Measurements from ENCODE around the gene VMAC.
A peak's percentile ranks its signal among the peaks of the same experiment; 100 is the strongest.
"Not testable (repeated sequence)": the region's sequence is repeated elsewhere in the genome, so short reads cannot be mapped to it uniquely, and the experiment has no call there.

VMAC gene, protein sequence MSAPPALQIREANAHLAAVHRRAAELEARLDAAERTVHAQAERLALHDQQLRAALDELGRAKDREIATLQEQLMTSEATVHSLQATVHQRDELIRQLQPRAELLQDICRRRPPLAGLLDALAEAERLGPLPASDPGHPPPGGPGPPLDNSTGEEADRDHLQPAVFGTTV

DNA sequence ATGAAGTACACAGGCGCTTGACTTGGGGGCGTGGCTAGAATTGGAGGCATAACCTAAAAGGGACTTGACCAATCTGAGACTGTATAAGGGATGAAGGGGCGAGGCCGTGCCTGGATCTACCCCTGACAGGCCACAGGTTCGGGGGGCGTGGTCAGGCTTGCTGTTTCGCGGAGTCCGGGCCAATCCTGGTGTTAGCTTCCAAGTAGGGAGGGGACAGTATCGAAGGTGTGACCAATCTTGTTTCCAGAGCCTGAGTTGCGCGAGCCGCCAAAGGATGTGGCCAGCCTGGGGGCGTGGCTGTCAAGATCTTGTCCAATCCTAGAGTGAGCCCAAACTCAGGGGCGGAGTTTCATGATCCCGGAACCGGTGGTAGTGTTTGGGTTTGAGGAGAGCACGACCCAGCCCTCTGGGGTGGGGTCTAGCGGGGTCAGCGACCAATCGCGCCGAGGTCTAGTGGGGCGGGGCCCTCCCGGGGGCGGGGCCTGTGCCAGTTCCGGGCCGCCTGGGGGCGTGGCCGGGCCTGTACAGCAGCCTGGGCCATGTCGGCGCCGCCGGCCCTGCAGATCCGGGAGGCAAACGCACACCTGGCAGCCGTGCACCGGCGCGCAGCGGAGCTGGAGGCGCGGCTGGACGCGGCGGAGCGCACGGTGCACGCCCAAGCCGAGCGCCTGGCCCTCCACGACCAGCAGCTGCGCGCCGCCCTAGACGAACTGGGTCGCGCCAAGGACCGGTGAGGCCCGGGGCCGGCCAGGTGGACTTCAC, at the start of gene VMAC:
VMAC (plus strand) TSS at position 521 of the 762 bp plus-strand sequence; CDS start at position 540, 19 bp downstream.
- peak; percentile 100 for DNase-seq

DNA sequence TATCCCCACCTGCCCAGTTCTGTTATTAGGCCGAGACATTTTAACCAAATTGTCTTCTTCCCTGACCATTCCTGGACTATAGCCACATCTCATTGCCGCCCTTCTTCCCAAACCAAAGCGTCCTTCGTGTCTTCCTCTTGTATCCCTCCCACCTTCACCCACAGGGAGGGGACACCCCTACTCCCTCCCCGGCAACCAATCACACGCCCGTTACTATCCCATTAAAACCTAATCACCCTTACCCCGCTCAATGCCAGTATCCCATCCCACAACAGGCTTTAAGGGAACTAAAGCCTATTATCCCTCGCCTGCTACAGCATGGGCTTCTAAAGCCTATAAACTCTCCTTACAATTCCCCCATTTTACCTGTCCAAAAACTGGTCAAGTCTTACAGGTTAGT, 49.5 kb upstream of the VMAC start:
- DNase-seq, result not testable (repeated sequence)

GRCh38 chr19:5857203-5858081, 47.2 kb upstream of the VMAC start:
- DNase-seq, result no peak

- DNase-seq, result no peak
These were observed 41.5 kb upstream of the VMAC start for GRCh38 chr19:5863030-5863665.

DNA sequence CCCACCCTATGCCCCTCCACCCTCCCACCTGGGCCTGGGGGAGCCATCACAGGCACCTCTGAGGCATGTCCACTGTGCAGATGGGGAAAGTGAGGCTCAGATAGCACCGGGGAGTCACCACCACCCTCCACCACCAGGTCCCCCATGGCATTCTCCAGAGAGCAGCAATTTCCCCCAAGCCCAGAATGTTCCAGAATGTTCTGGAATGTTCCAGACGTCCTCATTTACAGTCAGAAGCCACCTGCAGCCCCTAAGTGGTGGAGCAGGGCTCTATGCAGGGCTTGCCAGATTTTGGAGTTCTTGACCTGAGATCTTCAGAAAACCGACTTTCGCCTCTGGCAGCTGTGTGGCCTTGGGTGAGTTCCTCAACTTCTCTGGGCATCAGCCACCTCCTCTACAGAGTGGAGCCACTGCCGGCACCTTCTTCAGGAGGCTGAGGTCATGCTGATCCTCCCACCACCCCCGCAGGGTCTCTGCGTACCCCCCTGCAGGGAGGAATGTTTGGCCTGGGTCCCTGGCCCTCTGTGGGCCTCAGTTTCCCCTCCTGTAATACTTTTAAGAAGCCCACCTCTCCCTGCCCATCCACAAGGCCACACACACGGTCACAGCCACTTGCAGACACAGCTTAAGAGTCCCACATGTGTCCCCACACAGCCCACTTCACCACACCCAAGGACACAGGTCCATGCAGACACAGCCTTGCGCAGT, 40.5 kb upstream of the VMAC start:
- no peak for DNase-seq

DNA sequence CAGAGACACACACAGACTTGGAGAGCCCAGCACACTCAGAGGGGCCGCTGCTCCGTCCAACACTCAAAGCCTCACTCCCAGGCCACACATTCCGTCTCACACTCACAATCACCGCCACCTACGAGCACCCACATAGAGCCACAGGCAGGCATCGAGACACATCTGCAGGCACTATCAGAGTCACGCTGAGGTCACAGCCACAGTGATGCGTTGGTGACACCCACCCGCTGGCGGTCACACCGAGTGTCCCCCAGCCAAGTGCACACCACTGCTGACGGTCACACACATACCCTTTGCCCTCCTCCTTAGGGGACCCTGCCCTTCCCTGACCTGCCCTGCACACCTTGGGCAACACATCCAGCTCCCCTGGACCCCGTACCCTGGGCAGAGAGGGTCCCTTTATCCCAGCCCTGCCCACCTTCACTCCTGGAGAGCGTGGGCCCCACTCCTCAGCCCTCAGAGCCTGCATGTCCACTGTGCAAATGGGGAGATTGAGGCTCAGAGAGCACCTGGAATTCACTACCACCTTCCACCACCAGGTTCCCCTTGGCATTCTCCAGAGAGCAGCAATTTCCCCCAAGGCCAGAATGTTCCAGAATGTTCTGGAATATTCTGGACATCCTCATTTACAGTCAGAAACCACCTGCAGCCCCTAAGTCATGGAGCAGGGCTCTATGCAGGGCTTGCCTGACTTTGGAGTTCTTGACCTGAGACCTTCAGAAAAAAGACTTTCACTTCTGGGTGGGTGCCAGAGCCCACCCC, 39.8 kb upstream of the VMAC start:
- no peak for DNase-seq

- no peak for DNase-seq
These were observed 38.9 kb upstream of the VMAC start for GRCh38 chr19:5865772-5866171.

GRCh38 chr19:5867201-5868136, 37.2 kb upstream of the VMAC start:
- DNase-seq, result no peak

- DNase-seq, result no peak
These were observed 33.7 kb upstream of the VMAC start for GRCh38 chr19:5870986-5871394.

DNA sequence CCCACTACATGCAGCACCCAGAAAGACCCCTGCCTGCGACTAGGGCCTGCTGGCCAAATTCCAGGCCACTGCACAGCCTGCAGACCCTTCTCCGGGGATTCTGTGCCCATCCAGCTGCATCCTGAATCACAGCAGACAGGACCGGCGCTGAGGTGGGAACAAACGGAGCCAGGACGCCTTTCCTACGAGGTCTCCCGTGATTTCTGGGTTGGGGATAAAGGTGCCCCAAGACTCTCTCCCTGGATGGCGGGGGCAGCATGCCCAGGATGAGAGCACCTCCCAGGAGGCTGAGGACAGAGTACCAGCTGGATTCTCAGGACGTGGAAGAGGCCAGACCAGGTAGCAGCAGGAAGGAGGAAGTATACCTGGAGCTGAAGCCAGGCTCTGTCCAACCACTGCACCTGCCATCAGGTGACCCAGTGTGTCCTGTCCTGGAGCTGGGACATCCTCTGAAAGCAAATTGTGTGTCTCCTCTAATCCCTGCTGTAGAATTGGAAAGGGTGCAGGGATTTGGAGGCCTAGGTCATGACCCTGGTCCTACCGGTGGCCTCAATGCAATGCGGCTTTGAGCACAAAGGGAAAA, 31.0 kb upstream of the VMAC start:
- DNase-seq, result no peak

GRCh38 chr19:5874496-5874895, 30.2 kb upstream of the VMAC start:
- DNase-seq, result peak; percentile 63

DNA sequence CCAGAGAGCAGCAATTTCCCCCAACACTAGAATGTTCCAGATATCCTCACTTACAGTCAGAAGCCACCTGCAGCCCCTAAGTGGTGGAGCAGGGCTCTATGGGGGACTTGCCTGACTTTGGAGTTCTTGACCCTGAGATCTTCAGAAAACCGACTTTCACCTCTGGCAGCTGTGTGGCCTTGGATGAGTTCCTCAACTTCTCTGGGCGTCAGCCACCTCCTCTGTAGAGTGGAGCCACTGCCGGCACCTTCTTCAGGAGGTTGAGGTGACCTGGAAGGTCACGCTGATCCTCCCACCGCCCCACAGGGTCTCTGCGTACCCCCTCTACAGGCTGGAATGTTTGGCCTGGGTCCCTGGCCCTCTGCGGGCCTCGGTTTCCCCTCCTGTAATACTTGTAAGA, 27.2 kb upstream of the VMAC start:
- no peak for DNase-seq

DNA sequence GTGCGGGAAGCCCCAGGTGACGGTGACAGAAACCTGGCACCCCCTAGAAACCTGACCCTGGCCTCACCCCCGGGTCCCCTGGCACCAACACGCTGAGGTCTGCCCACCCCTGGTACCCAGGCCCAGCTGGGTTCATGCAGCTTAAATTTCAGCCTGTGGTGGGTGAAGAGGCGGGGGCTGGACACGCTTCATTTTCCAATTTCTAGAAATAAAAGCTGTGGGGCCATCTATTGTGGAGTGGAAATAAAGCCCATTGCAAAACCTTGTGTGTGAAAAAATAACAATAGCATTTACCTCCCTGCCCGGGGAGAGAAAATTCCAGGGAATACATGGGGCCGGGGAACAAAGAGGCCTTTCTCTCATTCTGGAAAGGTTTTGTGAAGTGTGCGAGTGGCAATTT, 26.8 kb upstream of the VMAC start:
- no peak for DNase-seq

GRCh38 chr19:5880196-5880595, 24.5 kb upstream of the VMAC start:
- no peak for DNase-seq

DNA sequence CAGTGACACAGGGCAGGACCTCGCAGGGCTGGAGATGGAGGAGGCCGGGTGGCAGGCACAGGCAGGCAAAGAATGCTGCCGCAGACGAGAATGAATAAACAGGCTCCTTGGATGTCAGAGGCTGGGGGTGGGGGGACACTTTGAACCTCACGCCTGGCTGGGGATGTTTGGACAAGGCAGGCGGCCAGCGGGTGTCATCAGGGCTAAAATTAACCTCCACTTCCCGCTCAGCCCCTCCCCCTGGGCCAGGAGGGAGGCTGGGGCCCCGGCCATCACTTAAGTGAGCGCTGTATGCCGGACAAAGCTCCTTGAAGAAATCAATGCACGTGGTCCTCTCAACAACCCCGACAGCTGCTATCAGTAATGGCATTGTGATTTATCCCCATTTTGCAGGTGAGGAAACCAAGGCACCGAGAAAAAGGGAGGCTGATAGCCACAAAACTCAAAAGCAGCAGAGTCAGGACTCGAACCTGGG, 24.0 kb upstream of the VMAC start:
- DNase-seq, result no peak

DNA sequence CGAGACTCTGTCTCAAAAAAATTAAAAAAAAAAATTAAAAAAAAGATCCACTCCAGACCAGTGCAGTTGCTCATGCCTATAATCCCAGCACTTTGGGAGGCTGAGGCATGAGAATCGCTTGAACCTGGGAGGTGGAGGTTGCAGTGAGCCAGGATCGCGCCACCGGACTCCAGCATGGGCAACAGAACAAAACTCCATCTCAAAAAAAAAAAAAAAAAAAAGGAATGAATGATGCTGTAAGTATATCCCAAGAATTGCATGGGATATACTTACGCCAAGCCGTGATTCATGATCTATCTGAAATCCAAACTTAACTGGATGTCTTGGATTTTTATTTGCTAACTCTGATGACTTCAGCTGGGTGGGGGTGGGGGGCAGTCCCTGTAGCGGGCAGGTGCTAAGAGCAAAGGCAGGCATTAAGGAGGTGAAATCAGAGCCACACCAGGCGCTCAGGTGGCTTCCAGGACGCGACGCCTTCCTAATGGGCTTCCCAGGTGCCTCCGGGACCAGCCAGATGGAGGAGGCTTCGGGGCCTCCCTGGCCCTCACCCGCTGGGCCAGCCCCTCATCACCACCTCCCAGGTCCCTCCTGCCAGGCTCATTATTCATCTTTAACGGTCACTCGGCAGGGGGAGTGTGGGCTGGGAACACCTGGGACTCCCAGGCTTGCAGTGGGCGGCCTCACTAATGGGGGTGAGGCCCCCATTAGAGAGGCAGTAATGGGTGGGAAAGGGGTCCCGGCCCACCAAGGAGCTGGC, 23.0 kb upstream of the VMAC start:
- no peak for DNase-seq

GRCh38 chr19:5882421-5882968, 22.2 kb upstream of the VMAC start:
- no peak for DNase-seq

GRCh38 chr19:5883157-5883873, 21.4 kb upstream of the VMAC start:
- not testable (repeated sequence) for DNase-seq

Data from inflammatory macrophage treated with lipopolysaccharide for 4 hours (primary cell).